ENCODE data around the gene RTRAF. TPM values are rescaled to one million over a fixed set of nuclear protein-coding genes. Genes with fewer than 3 reads are reported as not detected.

The RTRAF gene
- total RNA-seq, 4 donors from 2014 or later: 28.2 to 63.5 (median 54.4) TPM

GRCh38 chr14:52042371-52043289, 53.3 kb downstream of the RTRAF start:
- no peak for TF ChIP-seq EP300 (IDR thresholded peaks at IDR 0.05)
- no peak for TF ChIP-seq CTCF (IDR thresholded peaks at IDR 0.05)
- TF ChIP-seq POLR2AphosphoS5 (IDR thresholded peaks at IDR 0.05): no peak
- TF ChIP-seq POLR2A (IDR thresholded peaks at IDR 0.05): no peak
- Histone ChIP-seq H3K4me1 (peaks cover 11% of the 10 kb centered on the region), H3K4me3 (no peak overlapping the region), H3K27me3 (no peaks in the 10 kb centered on the region), H3K36me3 (no peaks in the 10 kb centered on the region), H3K9me3 (no peaks in the 10 kb centered on the region), H3K27ac (no peak overlapping the region)
- DNase-seq (ENCODE audit: low spot score in 2 of 2): no peak
- 21% methylated on average over 8 of the region's 8 CpGs for WGBS

- Histone ChIP-seq H3K4me1 (peaks cover 11% of the 10 kb centered on the region), H3K9me3 (no peaks in the 10 kb centered on the region), H3K4me3 (no peak overlapping the region), H3K27me3 (no peaks in the 10 kb centered on the region), H3K27ac (no peak overlapping the region), H3K36me3 (no peaks in the 10 kb centered on the region)
- 63% methylated on average over 5 of the region's 5 CpGs for WGBS
- TF ChIP-seq CTCF (IDR thresholded peaks at IDR 0.05) (peak in 1 of 2 donors; percentile 30), EP300 (IDR thresholded peaks at IDR 0.05) (no peak), POLR2A (IDR thresholded peaks at IDR 0.05) (no peak)
- no peak for DNase-seq (ENCODE audit: low spot score in 2 of 2)
Measured at GRCh38 chr14:52043690-52044089, 54.3 kb downstream of the RTRAF start.

GRCh38 chr14:52044791-52045522, 55.6 kb downstream of the RTRAF start:
- 77% methylated on average over 11 of the region's 11 CpGs for WGBS
- H3K4me3 ChIP-seq: no peak overlapping the region
- no peak overlapping the region for H3K27ac ChIP-seq
- peaks cover 11% of the 10 kb centered on the region for H3K4me1 ChIP-seq
- H3K9me3 ChIP-seq: no peaks in the 10 kb centered on the region
- no peak for TF ChIP-seq POLR2AphosphoS5 (IDR thresholded peaks at IDR 0.05)
- TF ChIP-seq POLR2A (IDR thresholded peaks at IDR 0.05): no peak
- TF ChIP-seq CTCF (IDR thresholded peaks at IDR 0.05): no peak
- TF ChIP-seq EP300 (IDR thresholded peaks at IDR 0.05): no peak
- no peaks in the 10 kb centered on the region for H3K36me3 ChIP-seq
- H3K27me3 ChIP-seq: no peaks in the 10 kb centered on the region
- no peak for DNase-seq (ENCODE audit: low spot score in 2 of 2)

GRCh38 chr14:52046376-52046917, 57.1 kb downstream of the RTRAF start:
- H3K4me1 ChIP-seq: peaks cover 14% of the 10 kb centered on the region
- no peak for TF ChIP-seq POLR2A (IDR thresholded peaks at IDR 0.05)
- TF ChIP-seq EP300 (IDR thresholded peaks at IDR 0.05): no peak
- no peak for TF ChIP-seq CTCF (IDR thresholded peaks at IDR 0.05)
- no peak for TF ChIP-seq POLR2AphosphoS5 (IDR thresholded peaks at IDR 0.05)
- H3K36me3 ChIP-seq: no peaks in the 10 kb centered on the region
- no peaks in the 10 kb centered on the region for H3K27me3 ChIP-seq
- H3K9me3 ChIP-seq: no peaks in the 10 kb centered on the region
- WGBS: 59% methylated on average over 2 of the region's 2 CpGs
- H3K4me3 ChIP-seq: no peak overlapping the region
- no peak for DNase-seq (ENCODE audit: low spot score in 2 of 2)
- H3K27ac ChIP-seq: no peak overlapping the region

GRCh38 chr14:52048116-52048515, 58.8 kb downstream of the RTRAF start:
- peaks cover 14% of the 10 kb centered on the region for H3K4me1 ChIP-seq
- H3K4me3 ChIP-seq: no peak overlapping the region
- H3K36me3 ChIP-seq: no peaks in the 10 kb centered on the region
- WGBS: 87% methylated on average over 10 of the region's 10 CpGs
- H3K27me3 ChIP-seq: no peaks in the 10 kb centered on the region
- H3K9me3 ChIP-seq: no peaks in the 10 kb centered on the region
- DNase-seq (ENCODE audit: low spot score in 2 of 2): no peak
- H3K27ac ChIP-seq: no peak overlapping the region
- no peak for TF ChIP-seq POLR2A (IDR thresholded peaks at IDR 0.05)
- TF ChIP-seq CTCF (IDR thresholded peaks at IDR 0.05): no peak
- TF ChIP-seq POLR2AphosphoS5 (IDR thresholded peaks at IDR 0.05): no peak
- no peak for TF ChIP-seq EP300 (IDR thresholded peaks at IDR 0.05)
